Mucosa of descending colon (tissue), 3 donors: ENCODE data around the gene EPS8L3. TPM values are rescaled to one million over a fixed set of nuclear protein-coding genes. Genes with fewer than 3 reads are reported as not detected.

Experiments used
- ATAC-seq: fragments of 200-7000 bp; cut with Tn5 transposase; one replicate; pipeline ENCODE4 v1.9.1; 2020; ENCODE audit warnings: mild to moderate bottlenecking, moderate library complexity
- DNase-seq, 3 donors: peaks; one replicate each; pipeline ENCODE4 v3.0.0-alpha.2; 2020
- H3K36me3 ChIP-seq: fragments of 200-600 bp; one replicate; pipeline ENCODE4 v1.8.0; 2021; ENCODE audit warnings: low read depth, mild to moderate bottlenecking
- H3K4me1 ChIP-seq: fragments of 200-600 bp; one replicate; pipeline ENCODE4 v1.8.0; 2021; ENCODE audit warnings: low read depth, mild to moderate bottlenecking
- H3K4me3 ChIP-seq: fragments of 200-600 bp; one replicate; pipeline ENCODE4 v1.8.0; 2021; ENCODE audit warnings: mild to moderate bottlenecking
- H3K9me3 ChIP-seq: fragments of 200-600 bp; one replicate; pipeline ENCODE4 v1.8.0; 2021; ENCODE audit warnings: mild to moderate bottlenecking
- CTCF ChIP-seq: fragments of 200-600 bp; IDR thresholded peaks from one replicate; pipeline ENCODE4 v1.8.0; 2022; ENCODE audit warnings: antibody characterized with exemption, mild to moderate bottlenecking
- intact Hi-C, 2 donors: fragments of 100-400 bp; cut with DNase I in 1 of 2; cut with micrococcal nuclease in 1 of 2; formaldehyde crosslinking; loops; one replicate each; pipeline versions ENCODE4 v1.11.0 to v1.11.1; 2022; cut with DNase I, micrococcal nuclease
- total RNA-seq, 3 donors: library from RNA; stranded (reverse); fragmentation: NEBNext Ultra II Directional in 2 of 3; extraction: Animal tissue kit (Norgen Biotek cat#: 25700) in 2 of 3; gene quantifications; one replicate each; pipeline versions ENCODE4 v1.2.1 to v1.2.4, GENCODE V29; 2021 to 2023
- donor health status: DM: no; HTN: no; CAD: no; lungs with moderate emphysema.
- donor health status: DM: no; HTN: no; CAD: no.
- donor health status: DM: no; HTN: yes; CAD: no.

The EPS8L3 gene
- total RNA-seq, 3 donors from 2014 or later = 211 to 539 (median 356) TPM

- Histone ChIP-seq H3K9me3 (no peaks in the 10 kb centered on the region), H3K36me3 (no peaks in the 10 kb centered on the region), H3K4me3 (peak overlapping the region; percentile 36), H3K4me1 (peaks cover 11% of the 10 kb centered on the region)
- intact Hi-C loops = no loop called here
- ATAC-seq (peak; percentile 97), DNase-seq (peak; percentile 73 to 90 (median 90))
- no peak for TF ChIP-seq CTCF
Observed at GRCh38 chr1:109739738-109740614, 23.7 kb downstream of the EPS8L3 start.

GRCh38 chr1:109733236-109733870 lies 30.4 kb downstream of the EPS8L3 start:
- intact Hi-C loops = no loop called here
- H3K4me1 ChIP-seq = peaks cover 5% of the 10 kb centered on the region
- H3K9me3 ChIP-seq = no peaks in the 10 kb centered on the region
- ATAC-seq = no peak
- no peak for TF ChIP-seq CTCF
- no peak for DNase-seq
- H3K4me3 ChIP-seq = no peak overlapping the region
- H3K36me3 ChIP-seq = no peaks in the 10 kb centered on the region

GRCh38 chr1:109732390-109732881 lies 31.3 kb downstream of the EPS8L3 start:
- Histone ChIP-seq H3K4me1 (peaks cover 5% of the 10 kb centered on the region), H3K9me3 (no peaks in the 10 kb centered on the region), H3K36me3 (no peaks in the 10 kb centered on the region), H3K4me3 (no peak overlapping the region)
- intact Hi-C loops = no loop called here
- no peak for TF ChIP-seq CTCF
- peak; percentile 71 for ATAC-seq
- no peak for DNase-seq

GRCh38 chr1:109730666-109731065 lies 33.1 kb downstream of the EPS8L3 start:
- Histone ChIP-seq H3K36me3 (no peaks in the 10 kb centered on the region), H3K4me3 (no peak overlapping the region), H3K4me1 (peaks cover 5% of the 10 kb centered on the region), H3K9me3 (no peaks in the 10 kb centered on the region)
- no peak for TF ChIP-seq CTCF
- ATAC-seq (no peak), DNase-seq (no peak)
- intact Hi-C loops = no loop called here

GRCh38 chr1:109728870-109729269 lies 34.9 kb downstream of the EPS8L3 start:
- DNase-seq (peak in 2 of 3 donors; percentile 30 to 48), ATAC-seq (peak; percentile 68)
- intact Hi-C loops = no loop called here
- no peak overlapping the region for H3K4me3 ChIP-seq
- TF ChIP-seq CTCF = no peak
- H3K36me3 ChIP-seq = no peaks in the 10 kb centered on the region
- H3K4me1 ChIP-seq = peaks cover 5% of the 10 kb centered on the region
- no peaks in the 10 kb centered on the region for H3K9me3 ChIP-seq
